ENCODE data around the gene HGS.
"Not testable (repeated sequence)": the region's sequence is repeated elsewhere in the genome, so short reads cannot be mapped to it uniquely, and the experiment has no call there.

HGS gene

DNA sequence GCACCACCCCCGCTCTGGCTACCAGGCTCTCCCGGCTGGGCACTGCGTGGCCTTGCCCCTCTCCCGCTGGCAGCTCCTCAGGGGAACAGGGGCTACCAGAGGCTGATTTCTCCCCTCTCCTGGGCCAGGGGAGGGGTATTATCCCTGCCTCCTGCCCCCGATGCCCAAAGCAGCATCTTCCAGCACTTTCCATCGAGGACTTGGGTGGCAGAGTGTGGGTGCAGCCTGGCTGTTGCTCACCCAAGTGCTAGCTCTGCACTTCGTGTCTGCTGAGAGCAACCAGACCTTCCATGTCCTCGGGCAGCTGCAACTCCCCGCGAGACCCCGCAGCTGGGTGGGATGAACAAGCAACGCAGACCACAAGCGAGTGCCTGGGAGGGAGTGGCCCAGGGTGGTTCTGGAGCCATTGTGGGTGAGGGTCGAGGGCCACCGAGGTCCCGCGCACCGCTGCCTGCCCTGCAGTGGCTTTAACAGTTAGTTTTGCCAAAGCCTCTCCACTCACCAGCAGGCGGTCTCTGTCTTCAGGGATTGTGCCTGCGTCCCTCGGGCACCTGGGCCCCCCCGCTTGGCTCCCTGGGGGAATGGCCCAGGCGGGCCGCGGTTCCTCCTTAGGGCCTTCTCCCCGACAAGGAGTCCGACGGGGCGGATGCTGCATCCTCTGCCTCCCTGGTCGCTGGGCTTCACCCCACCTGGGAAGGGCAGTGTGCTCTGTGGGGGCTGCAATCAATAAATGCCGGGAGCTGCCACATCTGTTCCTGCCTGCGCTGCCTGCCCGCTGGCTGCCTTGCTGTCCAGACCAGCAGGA, 36.7 kb downstream of the HGS start:
- DNase-seq: no peak

DNA sequence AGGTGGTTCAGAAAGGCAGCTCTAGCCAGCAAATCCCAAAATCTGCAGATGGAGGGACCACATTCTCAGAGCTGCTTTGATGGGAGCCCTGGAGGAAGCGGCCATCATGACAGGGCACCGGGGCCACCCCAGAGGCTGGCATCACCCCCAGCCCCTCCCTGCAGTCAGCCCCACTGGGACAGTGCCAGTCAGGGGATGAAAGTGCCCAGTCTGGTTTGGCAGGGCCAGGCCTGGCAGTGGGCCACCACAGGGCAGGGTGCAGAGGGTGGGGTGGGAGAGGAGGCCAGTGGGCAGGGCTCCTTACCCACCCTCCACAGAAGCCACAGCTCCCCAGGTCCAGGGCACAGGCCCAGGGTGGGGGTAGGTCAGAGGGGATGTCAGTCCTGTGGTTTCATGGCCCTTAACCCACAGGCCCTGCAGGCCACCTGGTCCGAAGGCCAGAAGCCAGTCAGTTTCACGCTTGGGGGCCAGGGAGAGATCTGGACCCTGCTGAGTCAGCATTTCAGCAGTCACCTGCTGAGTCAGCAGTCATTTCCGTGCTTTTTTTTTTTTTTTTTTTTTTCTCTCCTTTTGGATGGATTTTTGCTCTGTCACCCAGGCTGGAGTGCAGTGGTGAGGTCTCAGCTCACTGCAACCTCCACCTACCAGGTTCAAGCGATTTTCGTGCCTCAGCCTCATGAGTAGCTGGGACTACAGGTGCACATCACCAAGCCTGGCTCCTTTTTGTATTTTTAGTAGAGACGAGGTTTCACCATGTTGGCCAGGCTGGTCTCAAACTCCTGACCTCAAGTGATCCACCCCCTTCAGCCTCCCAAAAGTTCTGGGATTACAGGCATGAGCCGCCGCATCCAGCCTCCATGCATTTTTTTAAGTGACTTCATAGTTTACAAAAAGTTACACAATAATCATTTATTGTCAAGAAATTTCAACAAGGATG, 38.6 kb downstream of the HGS start:
- DNase-seq: no peak

DNA sequence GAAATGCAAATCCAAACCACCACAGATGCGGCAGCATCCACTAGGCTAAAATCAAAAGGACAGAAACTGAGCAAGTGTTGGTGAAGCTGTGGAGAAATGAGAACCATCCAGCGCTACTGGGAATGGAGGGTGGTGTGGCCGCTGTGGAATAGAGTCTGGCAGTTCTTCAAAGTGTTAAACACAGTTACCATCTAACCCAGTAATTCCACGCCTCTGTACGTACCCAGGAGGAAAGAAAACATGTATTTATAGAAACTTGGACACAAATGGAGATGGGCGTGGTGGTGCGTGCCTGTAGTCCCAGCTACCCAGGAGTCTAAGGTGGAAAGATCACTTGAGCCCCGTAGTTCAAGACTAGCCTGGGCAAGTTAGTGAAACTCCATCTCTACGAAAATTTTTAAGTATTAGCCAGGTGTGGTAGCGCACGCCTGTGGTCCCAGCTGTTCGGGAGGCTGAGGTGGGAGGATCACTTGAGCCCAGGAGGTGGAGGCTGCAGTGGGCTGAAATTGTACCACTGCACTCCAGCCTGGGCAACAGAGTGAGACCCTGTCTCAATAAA, 39.9 kb downstream of the HGS start:
- DNase-seq: no peak

GRCh38 chr17:81725439-81725838, 41.6 kb downstream of the HGS start:
- DNase-seq: no peak

DNA sequence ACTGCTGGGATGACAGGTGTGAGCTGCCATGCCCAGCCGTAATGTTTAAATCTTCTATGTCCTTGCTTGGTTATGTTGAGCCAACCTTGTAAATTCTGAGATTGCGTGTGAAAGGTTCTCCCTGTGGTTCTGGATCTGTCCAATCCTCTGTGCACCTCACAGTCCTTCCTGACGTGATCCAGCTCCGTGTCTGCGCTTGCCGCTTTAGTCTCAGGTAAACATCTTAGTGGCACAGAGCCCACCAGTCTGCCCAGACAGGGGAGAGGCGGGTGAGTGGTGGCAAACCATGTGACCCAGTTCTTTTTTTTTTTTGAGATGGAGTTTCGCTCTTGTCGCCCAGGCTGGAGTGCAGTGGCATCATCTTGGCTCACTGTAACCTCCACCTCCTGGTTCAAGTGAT, 42.2 kb downstream of the HGS start:
- DNase-seq: no peak

DNA sequence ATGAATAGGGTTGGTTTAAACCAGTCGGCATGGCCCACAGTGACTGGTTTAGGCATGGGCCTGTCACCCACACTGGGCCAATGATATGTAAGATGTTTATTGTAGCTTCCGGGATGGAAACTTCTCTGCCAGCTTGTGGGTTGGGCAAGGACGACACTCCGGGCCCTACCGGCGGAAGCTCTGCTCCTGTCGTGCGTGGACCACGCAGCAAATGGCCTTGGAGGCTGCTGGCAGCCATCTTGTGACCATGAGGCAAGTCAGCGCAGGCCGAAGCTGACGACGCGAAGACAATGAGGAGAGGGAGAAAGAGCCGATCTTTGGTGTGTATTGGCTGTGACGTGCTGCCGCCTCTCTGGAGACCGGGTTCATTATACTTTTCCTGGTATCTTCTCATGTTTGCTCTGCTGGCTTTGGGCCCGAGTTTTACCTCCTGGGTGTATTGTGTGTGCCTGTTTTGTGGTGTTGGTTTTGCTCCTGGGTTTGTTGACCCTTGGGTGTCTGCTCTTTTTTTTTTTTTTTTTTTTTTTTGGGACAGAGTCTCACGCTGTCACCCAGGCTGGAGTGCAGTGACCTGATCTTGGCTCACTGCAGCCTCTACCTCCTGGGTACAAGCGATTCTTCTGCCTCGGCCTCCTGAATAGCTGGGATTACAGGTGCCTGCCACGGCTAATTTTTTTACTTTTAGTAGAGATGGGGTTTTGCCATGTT, 43.7 kb downstream of the HGS start:
- DNase-seq: no peak

DNA sequence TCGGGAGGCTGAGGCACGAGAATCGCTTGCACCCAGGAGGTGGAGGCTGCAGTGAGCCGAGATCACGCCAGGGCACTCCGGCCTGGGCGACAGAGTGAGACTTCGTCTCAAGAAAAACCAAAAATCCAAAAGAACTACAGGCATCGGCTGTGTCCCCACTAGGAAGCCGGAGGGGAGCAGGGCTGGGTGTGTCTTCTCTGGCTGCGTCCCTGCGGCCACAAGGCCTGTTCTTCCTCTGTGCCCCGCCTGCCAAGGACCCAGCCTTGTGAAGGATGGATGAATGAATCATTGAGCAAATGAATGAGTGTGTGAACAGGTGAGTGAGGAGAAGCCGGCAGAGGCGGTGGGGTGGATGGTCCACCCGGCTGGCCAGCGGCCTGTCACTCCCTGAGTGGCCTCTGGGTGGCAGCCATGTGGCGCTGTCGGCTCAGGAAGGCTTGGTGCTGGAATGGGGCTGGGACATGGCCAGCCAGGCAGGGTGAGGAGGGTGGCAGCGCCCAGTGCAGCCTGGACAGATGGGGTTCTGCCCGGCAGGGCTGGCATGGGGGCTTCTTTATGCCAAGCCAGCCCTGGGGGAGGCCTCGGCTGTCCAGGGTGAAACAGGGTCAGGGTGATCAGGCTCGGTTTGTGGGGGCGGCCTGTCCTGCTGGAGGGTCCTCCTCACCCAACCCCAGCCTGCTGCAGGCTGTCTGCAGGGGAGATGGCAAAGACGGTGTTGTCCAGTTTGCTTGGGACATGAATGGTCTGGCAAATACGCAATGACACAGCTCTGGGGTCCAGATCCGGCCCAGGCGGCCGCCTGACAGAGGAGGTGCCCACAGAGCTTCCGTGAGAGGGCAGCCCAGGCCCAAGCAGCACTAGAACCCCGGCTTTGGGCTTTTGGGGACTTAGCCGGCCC, 49.9 kb downstream of the HGS start:
- DNase-seq: peak; percentile 64

DNA sequence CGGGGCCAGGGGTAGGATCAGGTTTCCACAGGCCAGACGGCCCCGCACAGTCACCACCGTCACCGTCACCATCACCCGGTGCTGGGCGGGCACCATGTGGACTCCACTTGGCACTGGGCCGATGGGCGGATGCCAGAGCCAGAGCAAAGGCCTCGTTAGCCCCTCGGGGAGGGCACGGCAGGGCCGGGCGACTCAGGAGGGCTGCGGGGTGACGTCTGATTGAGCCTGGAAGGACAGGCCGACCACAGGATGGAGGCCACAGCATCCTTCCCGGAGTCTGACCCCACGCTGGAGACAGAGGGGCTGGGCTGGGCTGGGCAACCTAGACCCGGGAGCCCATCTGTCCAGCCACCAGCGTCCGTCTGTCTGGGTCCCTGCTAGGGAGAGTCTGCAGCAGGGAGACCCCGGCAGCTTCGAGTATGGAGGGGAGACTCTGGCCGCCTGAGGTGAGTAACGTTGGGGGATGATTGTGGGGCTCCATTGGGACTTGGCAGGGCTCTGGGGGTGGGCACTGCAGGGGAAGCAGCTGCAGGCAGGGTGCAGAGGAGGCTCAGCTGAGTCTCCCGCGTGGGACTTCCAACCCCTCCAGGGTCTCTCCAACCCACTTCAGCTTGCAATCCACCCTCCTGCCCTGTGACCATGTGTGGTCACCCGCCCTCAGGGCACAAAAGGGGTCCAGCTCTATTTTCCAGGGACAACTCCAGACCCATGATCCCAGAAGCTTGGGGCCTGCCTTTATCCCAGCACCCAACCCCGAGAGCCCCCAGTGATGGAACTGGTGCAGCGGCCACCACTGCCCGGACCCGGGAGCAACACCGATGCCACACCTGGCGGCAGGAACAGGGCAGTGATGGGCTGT, 50.8 kb downstream of the HGS start:
- no peak for DNase-seq

DNA sequence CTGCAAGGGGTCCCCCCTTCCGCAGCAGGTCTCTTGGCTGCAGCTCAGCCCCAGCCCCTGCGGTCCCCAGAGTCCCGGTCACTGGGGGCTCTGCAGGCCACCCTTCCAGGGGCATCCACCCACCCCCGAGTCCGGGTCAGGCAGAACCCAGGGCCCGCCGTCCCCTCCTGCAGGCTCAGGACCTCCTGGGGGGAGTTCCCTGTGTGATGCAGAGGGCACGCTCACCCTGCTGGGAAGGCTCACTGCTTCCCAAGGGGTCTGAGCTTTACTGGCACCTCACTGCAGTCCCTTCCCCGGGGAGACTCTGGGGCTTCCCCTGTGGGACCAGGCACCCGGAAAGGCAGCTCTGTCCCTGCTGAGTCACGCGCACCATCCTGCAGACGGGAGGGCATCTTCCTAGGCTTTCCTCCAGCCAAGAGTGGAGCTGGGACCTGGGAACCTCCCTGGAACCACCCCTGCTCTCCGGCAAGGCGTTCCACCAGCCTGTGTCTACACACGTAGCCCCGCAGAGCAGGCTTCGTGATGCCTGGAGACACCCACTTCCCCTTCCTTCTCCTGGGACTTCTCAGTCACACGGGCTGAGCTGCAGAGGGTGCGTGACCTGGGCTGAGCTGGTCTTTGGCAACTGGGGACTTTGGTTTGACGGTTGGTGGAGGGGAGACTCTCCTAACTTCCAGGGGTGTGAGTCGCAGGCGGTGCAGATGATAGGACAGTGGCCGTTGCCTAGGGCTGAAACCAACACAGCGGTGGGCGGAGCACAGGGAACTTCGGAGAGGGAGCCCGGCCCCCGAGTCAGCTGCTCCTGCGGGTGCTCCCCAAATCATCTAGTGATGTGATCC, 51.7 kb downstream of the HGS start:
- DNase-seq: no peak

DNA sequence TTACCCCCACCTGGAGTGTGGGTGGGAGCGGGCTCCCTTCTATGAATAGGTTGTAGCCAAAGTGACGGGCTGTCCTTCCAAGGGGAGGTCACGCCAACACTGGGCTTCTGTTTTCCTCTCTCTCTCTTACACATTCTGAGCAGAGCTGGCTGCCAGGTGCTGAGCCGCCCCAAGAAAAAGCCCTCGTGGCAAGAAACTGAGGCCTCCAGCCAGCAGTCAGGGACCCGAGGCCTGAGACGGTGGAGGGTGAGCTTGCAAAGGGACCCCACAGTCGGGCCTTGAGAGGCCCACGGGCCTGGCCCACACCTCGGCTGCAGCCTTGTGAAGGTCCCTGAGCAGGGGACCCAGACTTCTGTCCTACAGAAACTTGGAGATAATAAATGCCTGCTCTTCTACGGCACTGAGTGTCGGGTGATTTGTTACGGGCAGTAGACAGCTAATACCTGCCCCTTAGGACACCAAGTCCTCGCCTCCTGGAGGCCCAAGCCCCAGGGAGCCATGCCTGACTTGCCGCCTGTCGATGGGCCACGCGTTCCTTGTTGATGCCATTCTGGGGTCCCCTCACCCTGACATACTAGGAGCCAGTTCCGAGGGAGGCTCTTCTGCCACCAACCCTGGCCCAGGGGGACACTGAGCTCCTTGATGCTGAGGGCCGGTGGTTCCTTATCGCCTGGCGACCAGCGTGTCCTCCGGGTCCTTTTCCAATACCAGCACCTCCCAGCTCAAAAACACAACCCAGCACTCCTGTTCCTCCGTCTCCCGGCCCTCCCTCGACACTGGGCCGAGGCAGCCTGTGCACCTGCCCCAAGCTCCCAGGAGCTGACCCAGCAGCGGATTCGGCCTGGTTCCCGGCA, 54.4 kb downstream of the HGS start:
- no peak for DNase-seq

- DNase-seq: no peak
These were observed 55.1 kb downstream of the HGS start for GRCh38 chr17:81738801-81739393.

DNA sequence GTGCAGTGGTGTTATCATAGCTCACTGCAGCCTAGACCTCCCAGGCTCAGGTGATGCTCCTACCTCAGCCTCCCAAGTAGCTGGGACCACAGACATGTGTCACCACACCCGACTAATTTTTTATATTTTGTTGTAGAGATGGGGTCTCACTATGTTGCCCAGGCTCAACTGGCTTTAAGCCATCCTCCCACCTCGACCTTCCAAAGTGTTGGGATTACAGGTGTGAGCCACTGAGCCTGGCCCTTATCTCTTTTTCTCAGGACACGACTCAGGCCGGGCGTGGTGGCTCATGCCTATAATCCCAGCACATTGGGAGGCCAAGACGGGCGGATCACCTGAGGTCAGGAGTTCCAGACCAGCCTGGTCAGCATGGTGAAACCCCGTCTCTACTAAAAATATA, 55.8 kb downstream of the HGS start:
- DNase-seq: not testable (repeated sequence)

DNA sequence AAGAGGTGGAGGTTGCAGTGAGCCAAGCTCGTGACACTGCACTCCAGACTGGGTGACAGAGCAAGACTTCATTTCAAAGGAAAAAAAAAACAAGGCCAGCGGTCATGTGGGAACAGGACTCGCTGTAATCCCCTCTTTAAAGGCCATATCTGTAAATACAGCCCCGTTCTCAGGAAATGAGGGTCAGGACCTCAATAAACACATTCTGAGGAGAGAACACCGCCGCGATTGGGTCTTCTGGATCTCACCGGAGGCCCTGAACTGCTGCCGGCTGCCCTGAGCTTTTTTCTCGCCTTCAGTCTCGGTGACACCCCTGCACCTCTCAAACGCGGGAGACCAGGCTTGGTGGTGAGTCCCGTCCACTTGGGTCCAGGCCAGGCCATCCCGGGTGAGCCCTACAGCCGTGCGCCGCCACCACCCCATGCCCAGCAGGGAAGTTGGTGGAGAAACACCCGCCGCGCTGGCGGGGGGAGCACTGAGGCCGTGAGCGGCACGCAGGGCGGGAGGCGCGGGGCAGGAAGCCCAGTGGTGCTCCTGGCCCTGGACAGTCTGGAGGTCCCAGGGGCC, 56.7 kb downstream of the HGS start:
- no peak for DNase-seq

- DNase-seq: no peak
These were observed 57.3 kb downstream of the HGS start for GRCh38 chr17:81741049-81741593.

DNA sequence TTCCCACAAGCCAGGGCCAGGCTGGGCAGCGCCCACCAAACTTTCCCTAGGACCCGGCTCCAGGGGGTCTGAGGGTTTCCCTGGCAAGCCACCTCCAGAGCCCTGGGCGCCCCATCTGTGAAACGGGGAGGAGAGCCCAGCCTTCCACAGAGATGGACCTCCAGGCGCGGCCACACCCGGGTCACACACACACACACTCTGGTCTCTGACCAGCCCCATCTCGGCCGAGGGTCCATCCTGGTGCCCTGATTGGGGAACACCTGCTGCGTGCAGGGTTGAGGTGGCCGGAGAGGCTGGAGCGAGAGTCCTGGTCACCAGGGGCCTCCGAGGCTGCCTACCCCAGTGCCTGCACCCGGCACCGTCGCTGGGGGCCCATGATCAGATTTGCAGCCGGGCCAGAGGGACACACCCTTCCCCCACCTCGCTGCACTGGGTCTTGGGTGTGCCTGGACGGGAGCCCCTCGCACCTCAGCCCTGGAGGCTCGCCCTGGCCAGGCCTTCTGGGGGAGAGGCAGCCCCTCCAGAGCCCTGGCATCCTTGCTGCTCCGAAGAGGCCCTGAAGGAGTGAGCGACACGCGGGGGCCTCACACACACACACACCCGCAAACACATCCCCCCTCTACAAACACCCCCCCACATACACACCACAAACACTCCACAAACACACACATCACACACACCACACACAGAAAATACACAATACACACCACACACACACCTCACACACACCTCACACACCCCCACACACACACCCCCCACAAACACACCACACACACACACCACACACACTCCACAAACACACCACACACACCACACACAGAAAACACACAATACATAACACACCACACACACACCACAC, 58.0 kb downstream of the HGS start:
- DNase-seq: no peak
